Upper lobe of left lung (tissue), 6 donors: Measurements from ENCODE around the gene E2F1. TPM values are rescaled to one million over a fixed set of nuclear protein-coding genes. Genes with fewer than 3 reads are reported as not detected.

ENCODE experiments used
- ATAC-seq, 2 donors: fragments of 200-7000 bp; cut with Tn5 transposase; one replicate each; pipeline ENCODE4 v1.9.1; 2022; ENCODE audit warnings: mild to moderate bottlenecking in 2 of 2, moderate library complexity in 2 of 2; ENCODE audit not compliant: low FRiP score in 2 of 2
- DNase-seq, 2 donors: peaks; one replicate each; pipeline ENCODE4 v3.0.0-alpha.2; 2019 to 2020
- H3K27ac ChIP-seq, 4 donors: fragments of 200-600 bp; sonication (generic); one replicate each; pipeline ENCODE4 v1.5.1; 2016 to 2019
- H3K27me3 ChIP-seq, 4 donors: fragments of 200-600 bp; sonication (generic); one replicate each; pipeline ENCODE4 v1.5.1; 2017 to 2019
- H3K36me3 ChIP-seq, 4 donors: fragments of 200-600 bp; sonication (generic); one replicate each; pipeline ENCODE4 v1.5.1; 2016 to 2019
- H3K4me1 ChIP-seq, 4 donors: fragments of 200-600 bp; sonication (generic); one replicate each; pipeline ENCODE4 v1.5.1; 2018 to 2019
- H3K4me3 ChIP-seq, 4 donors: fragments of 200-600 bp; sonication (generic); one replicate each; pipeline ENCODE4 v1.5.1; 2017 to 2019; ENCODE audit warnings: mild to moderate bottlenecking in 2 of 4, moderate library complexity in 1 of 4
- H3K9me3 ChIP-seq, 4 donors: fragments of 200-600 bp; sonication (generic); one replicate each; pipeline ENCODE4 v1.5.1; 2018 to 2019
- EP300 ChIP-seq, 4 donors: sonication (generic); formaldehyde crosslinking; IDR thresholded peaks; one replicate each; pipeline ENCODE4 v1.5.1; 2017; ENCODE audit warnings: antibody characterized with exemption in 4 of 4, control low read depth in 2 of 4
- POLR2A ChIP-seq, 4 donors: fragments of 450-650 bp; IDR thresholded peaks; one replicate each; pipeline ENCODE4 v1.5.1; 2016 to 2017; ENCODE audit warnings: antibody characterized with exemption in 4 of 4, mild to moderate bottlenecking in 2 of 4
- POLR2AphosphoS5 ChIP-seq, 2 donors: sonication (generic); formaldehyde crosslinking; IDR thresholded peaks; one replicate each; pipeline ENCODE4 v1.5.1; 2017; ENCODE audit warnings: antibody characterized with exemption in 2 of 2
- WGBS, 2 donors: methylation state at CpG; one replicate each; pipeline ENCODE4 v1.1.5; 2017 to 2018; 5-methylcytosine and 5-hydroxymethylcytosine counted together
- total RNA-seq, 6 donors: library from RNA; depleted of rRNA in 4 of 6; stranded (reverse); fragments of >200 nt in 4 of 6; gene quantifications; one replicate each; pipeline versions ENCODE4 v1.1.0 to v1.2.1, GENCODE V29; 2016 to 2021
- TF ChIP-seq, protein P1 (sequence below), 6 experiments: fragments of 450-650 bp in 4 of 6; fragments of 200-600 bp in 2 of 6; sonication (generic) in 2 of 6; IDR thresholded peaks; one replicate each; pipeline ENCODE4 v1.5.1; 2016 to 2019; ENCODE audit warnings: antibody characterized with exemption in 6 of 6
- donor health status: DM: no; HTN: no; CAD: no; lungs with moderate emphysema.
- donor health status: DM: no; HTN: yes; CAD: no; lungs with severe emphysema.

Gene E2F1
- total RNA-seq, 6 donors from 2014 or later = 5.5 to 12.9 (median 6.8) TPM

GRCh38 chr20:33731693-33732165 is 45.5 kb upstream of the E2F1 start, which contains the start of gene ZNF341:
TSS of gene ZNF341 (plus strand) at chr20:33731996. CDS start at chr20:33732022, 26 bp downstream.
- Histone ChIP-seq H3K27me3 (no peaks in the 10 kb centered on the region), H3K36me3 (no peaks in the 10 kb centered on the region), H3K9me3 (peaks cover 4 to 8% (median 5%) of the 10 kb centered on the region in 4 donors), H3K27ac (peak within 1 kb of the TSS; percentile 87 to 94 (median 92)), H3K4me3 (peak within 1 kb of the TSS; percentile 50 to 75 (median 66)), H3K4me1 (peaks cover 25 to 37% (median 29%) of the 10 kb centered on the region in 4 donors)
- peak; percentile 85 to 89 for ATAC-seq
- WGBS, 2 donors = 16 to 52% methylated on average over 3 to 18 of the region's 57 CpGs
- TF ChIP-seq, protein P1, sequence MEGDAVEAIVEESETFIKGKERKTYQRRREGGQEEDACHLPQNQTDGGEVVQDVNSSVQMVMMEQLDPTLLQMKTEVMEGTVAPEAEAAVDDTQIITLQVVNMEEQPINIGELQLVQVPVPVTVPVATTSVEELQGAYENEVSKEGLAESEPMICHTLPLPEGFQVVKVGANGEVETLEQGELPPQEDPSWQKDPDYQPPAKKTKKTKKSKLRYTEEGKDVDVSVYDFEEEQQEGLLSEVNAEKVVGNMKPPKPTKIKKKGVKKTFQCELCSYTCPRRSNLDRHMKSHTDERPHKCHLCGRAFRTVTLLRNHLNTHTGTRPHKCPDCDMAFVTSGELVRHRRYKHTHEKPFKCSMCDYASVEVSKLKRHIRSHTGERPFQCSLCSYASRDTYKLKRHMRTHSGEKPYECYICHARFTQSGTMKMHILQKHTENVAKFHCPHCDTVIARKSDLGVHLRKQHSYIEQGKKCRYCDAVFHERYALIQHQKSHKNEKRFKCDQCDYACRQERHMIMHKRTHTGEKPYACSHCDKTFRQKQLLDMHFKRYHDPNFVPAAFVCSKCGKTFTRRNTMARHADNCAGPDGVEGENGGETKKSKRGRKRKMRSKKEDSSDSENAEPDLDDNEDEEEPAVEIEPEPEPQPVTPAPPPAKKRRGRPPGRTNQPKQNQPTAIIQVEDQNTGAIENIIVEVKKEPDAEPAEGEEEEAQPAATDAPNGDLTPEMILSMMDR (IDR thresholded peaks at IDR 0.05) = peak; percentile 80 to 96 (median 95)
- TF ChIP-seq POLR2AphosphoS5 (IDR thresholded peaks at IDR 0.05) = no peak
- no peak for TF ChIP-seq POLR2A (IDR thresholded peaks at IDR 0.05)
- TF ChIP-seq EP300 (IDR thresholded peaks at IDR 0.05) = no peak
- DNase-seq = peak; percentile 92 to 98

DNA sequence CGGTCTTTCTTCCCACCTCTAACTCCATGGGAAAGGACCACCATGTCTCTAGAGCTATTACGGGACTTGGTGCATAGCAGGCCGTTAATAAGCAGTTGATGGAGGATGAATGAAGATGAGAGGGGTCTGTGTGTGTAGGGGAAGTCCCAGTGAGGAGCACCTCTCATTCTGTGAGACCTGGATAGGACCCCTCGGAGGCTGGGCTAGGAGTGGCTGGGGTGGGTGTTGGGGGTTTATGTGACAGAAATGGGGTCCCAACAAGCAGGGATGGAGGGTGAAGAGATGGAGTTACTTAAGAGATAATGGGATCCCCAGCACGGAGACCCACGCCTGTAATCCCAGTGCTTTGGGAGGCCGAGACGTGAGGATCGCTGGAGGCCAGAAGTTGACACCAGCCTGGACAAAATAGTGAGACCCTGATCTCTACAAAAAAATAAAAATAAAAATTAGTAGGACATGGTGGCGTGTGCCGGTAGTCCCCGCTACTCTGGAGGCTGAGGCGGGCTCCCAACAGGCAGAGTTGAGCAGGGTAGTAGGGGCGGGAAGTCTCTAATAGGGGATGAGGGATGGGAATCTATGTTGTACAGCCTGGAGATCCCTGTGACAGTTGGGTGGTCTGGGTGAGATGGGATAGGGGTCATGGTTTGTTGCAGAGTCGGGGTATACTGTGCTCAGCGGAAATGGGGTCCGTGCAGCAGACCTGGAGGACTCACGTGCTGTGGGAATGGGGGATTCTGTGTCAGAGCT is 44.9 kb upstream of the E2F1 start:
- H3K4me1 ChIP-seq = peaks cover 25 to 41% (median 31%) of the 10 kb centered on the region in 4 donors
- H3K4me3 ChIP-seq = peak overlapping the region in 3 of 4 donors; percentile 50 to 75 (median 69)
- TF ChIP-seq POLR2A (IDR thresholded peaks at IDR 0.05) = no peak
- TF ChIP-seq EP300 (IDR thresholded peaks at IDR 0.05) = no peak
- TF ChIP-seq, protein P1 (IDR thresholded peaks at IDR 0.05) = no peak
- no peak for TF ChIP-seq POLR2AphosphoS5 (IDR thresholded peaks at IDR 0.05)
- H3K9me3 ChIP-seq = peaks cover 0 to 2% (median 0%) of the 10 kb centered on the region in 4 donors
- 80 to 88% methylated on average over 18 of the region's 18 CpGs for WGBS, 2 donors
- ATAC-seq = no peak
- no peaks in the 10 kb centered on the region for H3K27me3 ChIP-seq
- peak overlapping the region; percentile 87 to 94 (median 92) for H3K27ac ChIP-seq
- DNase-seq = no peak
- H3K36me3 ChIP-seq = no peaks in the 10 kb centered on the region

GRCh38 chr20:33729101-33729500 is 42.9 kb upstream of the E2F1 start:
- Histone ChIP-seq H3K4me1 (peaks cover 20 to 40% (median 29%) of the 10 kb centered on the region in 4 donors), H3K4me3 (no peak overlapping the region), H3K9me3 (no peaks in the 10 kb centered on the region), H3K27me3 (no peaks in the 10 kb centered on the region), H3K36me3 (no peaks in the 10 kb centered on the region), H3K27ac (no peak overlapping the region)
- DNase-seq (no peak), ATAC-seq (no peak)
- 69 to 77% methylated on average over 4 of the region's 4 CpGs for WGBS, 2 donors
- no peak for TF ChIP-seq POLR2AphosphoS5 (IDR thresholded peaks at IDR 0.05)
- TF ChIP-seq, protein P1 (IDR thresholded peaks at IDR 0.05) = no peak

DNA sequence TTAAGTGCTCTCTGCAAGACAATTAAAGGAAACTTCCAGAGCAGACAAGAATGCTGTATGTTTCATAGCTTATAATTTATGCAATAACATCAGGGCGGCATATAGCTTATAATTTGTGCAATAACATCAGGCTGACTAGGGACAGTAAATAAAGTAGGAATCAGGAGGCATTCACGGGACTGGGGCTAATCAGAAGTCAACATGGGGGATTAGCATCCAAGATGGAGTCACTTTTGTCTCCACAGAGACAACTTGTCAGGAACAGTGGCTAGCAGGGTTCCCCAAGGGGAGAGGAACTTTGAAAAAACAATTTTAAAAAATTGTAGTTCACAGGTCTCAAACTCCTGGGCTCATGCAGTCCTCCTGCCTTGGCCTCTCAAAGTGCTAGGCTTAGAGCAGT is 42.3 kb upstream of the E2F1 start:
- H3K9me3 ChIP-seq = no peaks in the 10 kb centered on the region
- WGBS, 2 donors = 79 to 85% methylated on average over 2 of the region's 2 CpGs

More for the DNA sequence above, 42.3 kb upstream of the E2F1 start:
- Histone ChIP-seq H3K27ac (no peak overlapping the region), H3K4me1 (peaks cover 13 to 39% (median 26%) of the 10 kb centered on the region in 4 donors), H3K36me3 (no peaks in the 10 kb centered on the region), H3K4me3 (no peak overlapping the region), H3K27me3 (no peaks in the 10 kb centered on the region)
- no peak for ATAC-seq
- DNase-seq = no peak
- no peak for TF ChIP-seq POLR2A (IDR thresholded peaks at IDR 0.05)
- TF ChIP-seq POLR2AphosphoS5 (IDR thresholded peaks at IDR 0.05) = no peak
- no peak for TF ChIP-seq EP300 (IDR thresholded peaks at IDR 0.05)
- TF ChIP-seq, protein P1 (IDR thresholded peaks at IDR 0.05) = no peak
